ENCODE data around the gene TGFBR2. TPM values are rescaled to one million over a fixed set of nuclear protein-coding genes. Genes with fewer than 3 reads are reported as not detected.

The TGFBR2 gene
- total RNA-seq, 1 donor from 2014 or later, result 68.7 TPM

DNA sequence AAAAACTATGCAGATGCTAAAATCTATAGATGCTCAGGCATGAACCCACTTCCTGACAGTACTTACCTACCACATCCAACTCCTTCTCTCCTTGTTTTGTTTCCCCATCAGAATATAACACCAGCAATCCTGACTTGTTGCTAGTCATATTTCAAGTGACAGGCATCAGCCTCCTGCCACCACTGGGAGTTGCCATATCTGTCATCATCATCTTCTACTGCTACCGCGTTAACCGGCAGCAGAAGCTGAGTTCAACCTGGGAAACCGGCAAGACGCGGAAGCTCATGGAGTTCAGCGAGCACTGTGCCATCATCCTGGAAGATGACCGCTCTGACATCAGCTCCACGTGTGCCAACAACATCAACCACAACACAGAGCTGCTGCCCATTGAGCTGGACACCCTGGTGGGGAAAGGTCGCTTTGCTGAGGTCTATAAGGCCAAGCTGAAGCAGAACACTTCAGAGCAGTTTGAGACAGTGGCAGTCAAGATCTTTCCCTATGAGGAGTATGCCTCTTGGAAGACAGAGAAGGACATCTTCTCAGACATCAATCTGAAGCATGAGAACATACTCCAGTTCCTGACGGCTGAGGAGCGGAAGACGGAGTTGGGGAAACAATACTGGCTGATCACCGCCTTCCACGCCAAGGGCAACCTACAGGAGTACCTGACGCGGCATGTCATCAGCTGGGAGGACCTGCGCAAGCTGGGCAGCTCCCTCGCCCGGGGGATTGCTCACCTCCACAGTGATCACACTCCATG, 65.3 kb downstream of the TGFBR2 start:
- Mint-ChIP-seq H3K27ac (ENCODE audit: unreplicated experiment) (no peak overlapping the region), H3K27me3 (ENCODE audit: unreplicated experiment) (peaks cover 4% of the 10 kb centered on the region), H3K36me3 (ENCODE audit: low read depth, unreplicated experiment) (peaks cover 77% of the 10 kb centered on the region), H3K4me3 (ENCODE audit: unreplicated experiment) (no peak overlapping the region), H3K4me1 (ENCODE audit: unreplicated experiment) (peaks cover 46% of the 10 kb centered on the region), H3K9me3 (ENCODE audit: unreplicated experiment) (no peaks in the 10 kb centered on the region)
- TF ChIP-seq, protein P1, sequence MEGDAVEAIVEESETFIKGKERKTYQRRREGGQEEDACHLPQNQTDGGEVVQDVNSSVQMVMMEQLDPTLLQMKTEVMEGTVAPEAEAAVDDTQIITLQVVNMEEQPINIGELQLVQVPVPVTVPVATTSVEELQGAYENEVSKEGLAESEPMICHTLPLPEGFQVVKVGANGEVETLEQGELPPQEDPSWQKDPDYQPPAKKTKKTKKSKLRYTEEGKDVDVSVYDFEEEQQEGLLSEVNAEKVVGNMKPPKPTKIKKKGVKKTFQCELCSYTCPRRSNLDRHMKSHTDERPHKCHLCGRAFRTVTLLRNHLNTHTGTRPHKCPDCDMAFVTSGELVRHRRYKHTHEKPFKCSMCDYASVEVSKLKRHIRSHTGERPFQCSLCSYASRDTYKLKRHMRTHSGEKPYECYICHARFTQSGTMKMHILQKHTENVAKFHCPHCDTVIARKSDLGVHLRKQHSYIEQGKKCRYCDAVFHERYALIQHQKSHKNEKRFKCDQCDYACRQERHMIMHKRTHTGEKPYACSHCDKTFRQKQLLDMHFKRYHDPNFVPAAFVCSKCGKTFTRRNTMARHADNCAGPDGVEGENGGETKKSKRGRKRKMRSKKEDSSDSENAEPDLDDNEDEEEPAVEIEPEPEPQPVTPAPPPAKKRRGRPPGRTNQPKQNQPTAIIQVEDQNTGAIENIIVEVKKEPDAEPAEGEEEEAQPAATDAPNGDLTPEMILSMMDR (IDR thresholded peaks at IDR 0.05; ENCODE audit: unreplicated experiment), result no peak
- DNase-seq (ENCODE audit: low spot score), result no peak

DNA sequence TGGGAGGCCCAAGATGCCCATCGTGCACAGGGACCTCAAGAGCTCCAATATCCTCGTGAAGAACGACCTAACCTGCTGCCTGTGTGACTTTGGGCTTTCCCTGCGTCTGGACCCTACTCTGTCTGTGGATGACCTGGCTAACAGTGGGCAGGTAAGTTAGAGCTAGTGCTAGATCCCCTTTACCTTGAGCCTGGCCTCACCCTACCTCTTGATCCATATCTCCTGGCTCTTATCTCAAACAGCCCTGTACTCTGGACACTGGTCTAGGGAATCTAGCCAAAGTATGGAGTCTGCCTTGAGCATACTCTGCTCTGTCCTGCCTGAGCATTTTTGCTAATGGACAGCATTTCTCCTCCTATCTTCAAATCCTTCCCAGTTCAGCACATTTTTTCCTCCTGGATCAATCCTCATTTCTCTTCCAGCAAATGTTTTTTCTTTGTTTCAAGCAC, 65.9 kb downstream of the TGFBR2 start:
- H3K27me3 Mint-ChIP-seq (ENCODE audit: unreplicated experiment), result peaks cover 4% of the 10 kb centered on the region
- peaks cover 45% of the 10 kb centered on the region for H3K4me1 Mint-ChIP-seq (ENCODE audit: unreplicated experiment)
- DNase-seq (ENCODE audit: low spot score), result no peak
- H3K9me3 Mint-ChIP-seq (ENCODE audit: unreplicated experiment), result no peaks in the 10 kb centered on the region
- no peak overlapping the region for H3K27ac Mint-ChIP-seq (ENCODE audit: unreplicated experiment)
- peak overlapping the region; percentile 66 for H3K4me3 Mint-ChIP-seq (ENCODE audit: unreplicated experiment)
- TF ChIP-seq, protein P1 (IDR thresholded peaks at IDR 0.05; ENCODE audit: unreplicated experiment), result no peak
- H3K36me3 Mint-ChIP-seq (ENCODE audit: low read depth, unreplicated experiment), result peaks cover 83% of the 10 kb centered on the region

DNA sequence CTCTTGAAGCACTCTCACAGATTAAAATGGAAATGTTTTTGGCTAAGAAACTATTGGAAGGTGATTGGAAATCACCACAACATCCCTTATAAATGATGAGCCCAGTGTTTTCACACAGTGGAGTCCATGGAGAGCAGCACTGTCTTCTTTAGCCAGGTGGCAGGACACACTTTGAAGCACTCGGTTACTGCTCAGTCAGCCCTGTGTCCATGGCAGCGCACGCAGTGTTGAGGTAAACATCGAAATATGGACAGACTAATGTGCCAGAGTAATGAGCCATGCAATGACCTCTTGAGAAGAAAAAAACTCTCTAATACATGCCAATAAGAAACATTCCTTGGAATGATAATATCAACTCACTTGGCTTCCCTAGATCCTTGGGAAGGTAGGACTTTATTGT, 66.6 kb downstream of the TGFBR2 start:
- H3K4me1 Mint-ChIP-seq (ENCODE audit: unreplicated experiment), result peaks cover 41% of the 10 kb centered on the region
- no peak for DNase-seq (ENCODE audit: low spot score)
- H3K27ac Mint-ChIP-seq (ENCODE audit: unreplicated experiment), result peak overlapping the region; percentile 37
- TF ChIP-seq, protein P1 (IDR thresholded peaks at IDR 0.05; ENCODE audit: unreplicated experiment), result no peak
- H3K36me3 Mint-ChIP-seq (ENCODE audit: low read depth, unreplicated experiment), result peaks cover 89% of the 10 kb centered on the region
- H3K9me3 Mint-ChIP-seq (ENCODE audit: unreplicated experiment), result no peaks in the 10 kb centered on the region
- peaks cover 4% of the 10 kb centered on the region for H3K27me3 Mint-ChIP-seq (ENCODE audit: unreplicated experiment)
- peak overlapping the region; percentile 66 for H3K4me3 Mint-ChIP-seq (ENCODE audit: unreplicated experiment)

DNA sequence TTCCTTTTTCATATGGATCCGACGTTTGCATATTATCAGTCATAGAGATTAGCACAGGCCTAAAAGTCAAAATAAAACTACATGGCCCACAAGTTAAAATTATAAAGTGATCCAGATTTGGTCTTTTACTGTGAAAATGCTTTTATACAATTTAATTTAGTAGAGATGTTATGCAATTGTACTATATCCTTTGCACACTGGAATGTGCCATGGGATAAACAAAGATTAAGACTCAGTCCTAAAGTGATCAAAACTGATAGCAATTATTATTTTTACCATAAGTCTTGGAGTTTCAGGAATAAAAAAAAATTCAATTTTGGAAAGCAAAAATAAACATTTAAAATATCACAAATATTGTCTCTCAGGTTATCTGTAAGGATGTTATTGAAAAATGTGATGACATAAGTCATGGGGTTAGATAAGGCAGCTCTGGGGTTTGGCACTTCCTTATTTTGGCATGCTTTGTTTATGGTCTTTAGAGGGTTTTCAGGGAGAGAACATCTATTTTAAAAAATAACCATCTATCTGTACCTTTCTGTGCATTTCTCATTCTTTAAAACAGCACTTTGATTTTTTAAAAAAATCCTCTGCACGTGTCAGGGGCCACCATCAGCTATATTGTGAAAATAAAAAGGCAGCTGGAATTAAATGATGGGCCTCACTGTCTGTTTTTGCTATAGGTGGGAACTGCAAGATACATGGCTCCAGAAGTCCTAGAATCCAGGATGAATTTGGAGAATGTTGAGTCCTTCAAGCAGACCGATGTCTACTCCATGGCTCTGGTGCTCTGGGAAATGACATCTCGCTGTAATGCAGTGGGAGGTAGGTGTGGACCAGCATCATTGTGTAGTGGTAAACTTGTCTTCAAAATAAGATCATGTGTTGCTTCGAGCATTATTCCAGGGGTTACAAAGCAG, 67.3 kb downstream of the TGFBR2 start:
- H3K4me3 Mint-ChIP-seq (ENCODE audit: unreplicated experiment), result peak overlapping the region; percentile 61
- peaks cover 4% of the 10 kb centered on the region for H3K27me3 Mint-ChIP-seq (ENCODE audit: unreplicated experiment)
- DNase-seq (ENCODE audit: low spot score), result no peak
- TF ChIP-seq, protein P1 (IDR thresholded peaks at IDR 0.05; ENCODE audit: unreplicated experiment), result no peak
- H3K9me3 Mint-ChIP-seq (ENCODE audit: unreplicated experiment), result no peaks in the 10 kb centered on the region
- no peak overlapping the region for H3K27ac Mint-ChIP-seq (ENCODE audit: unreplicated experiment)
- H3K4me1 Mint-ChIP-seq (ENCODE audit: unreplicated experiment), result peaks cover 36% of the 10 kb centered on the region
- peaks cover 84% of the 10 kb centered on the region for H3K36me3 Mint-ChIP-seq (ENCODE audit: low read depth, unreplicated experiment)
